Measurements from ENCODE around the gene DOCK8. TPM values are rescaled to one million over a fixed set of nuclear protein-coding genes. Genes with fewer than 3 reads are reported as not detected.

The DOCK8 gene
- total and polyA plus RNA-seq, 2 of the 4 experiments (the other 2 are of a cell fraction): not detected

GRCh38 chr9:372128-372527 lies 157.5 kb downstream of the DOCK8 start:
- Histone ChIP-seq H3K4me2 (ENCODE audit: low read depth, low read length) (no peak overlapping the region), H3K36me3 (ENCODE audit: control insufficient read depth, insufficient read depth, low read length) (no peaks in the 10 kb centered on the region), H2BK120ac (ENCODE audit: low read depth, low read length) (no peak overlapping the region), H3K18ac (ENCODE audit: low read depth, low read length) (no peak overlapping the region), H3K27ac (ENCODE audit: insufficient read depth, low read length) (no peak overlapping the region), H3K4me3 (ENCODE audit: insufficient read depth, low read depth, low read length) (no peak overlapping the region), H2AK9ac (replicated peaks; ENCODE audit: low read depth, low read length, poor library complexity) (no peak overlapping the region), H2AK5ac (ENCODE audit: low read depth, low read length) (no peak overlapping the region), H4K8ac (ENCODE audit: low read depth in 2 of 2, low read length in 2 of 2) (no peak overlapping the region), H2BK15ac (ENCODE audit: low read depth, low read length) (no peak overlapping the region), H2BK5ac (ENCODE audit: low read depth, low read length, poor library complexity, severe bottlenecking) (no peak overlapping the region), H4K91ac (ENCODE audit: insufficient read depth, low read depth, low read length) (no peak overlapping the region), H3K4ac (ENCODE audit: low read depth, low read length) (no peak overlapping the region), H3K14ac (replicated peaks; ENCODE audit: low read depth, low read length) (no peak overlapping the region), H3K79me1 (ENCODE audit: low read depth in 1 of 2, low read length in 2 of 2) (no peaks in the 10 kb centered on the region), H3K23ac (ENCODE audit: low read depth, low read length) (no peak overlapping the region), H3K56ac (ENCODE audit: extremely low read depth, insufficient read depth, low read length) (no peak overlapping the region), H3K9ac (ENCODE audit: low read depth, low read length) (no peak overlapping the region), H2BK20ac (ENCODE audit: low read depth, low read length) (no peak overlapping the region), H3K4me1 (ENCODE audit: control insufficient read depth, insufficient read depth, low read length) (no peaks in the 10 kb centered on the region), H3K27me3 (ENCODE audit: control insufficient read depth, insufficient read depth, low read length) (no peaks in the 10 kb centered on the region), H2AFZ (replicated peaks; ENCODE audit: low read length, poor library complexity) (no peak overlapping the region), H4K5ac (ENCODE audit: low read depth, low read length) (no peak overlapping the region), H4K20me1 (ENCODE audit: insufficient read depth, low read length) (no peaks in the 10 kb centered on the region), H3K9me3 (ENCODE audit: control insufficient read depth, insufficient read depth, low read length) (no peaks in the 10 kb centered on the region), H3K9me1 (ENCODE audit: insufficient read depth, low read length) (no peaks in the 10 kb centered on the region)
- in situ Hi-C loops (cut with MboI; ENCODE audit: low sequenced_read_pairs) (no loop called here), dilution Hi-C loops (cut with HindIII; ENCODE audit: low sequenced_read_pairs, unreplicated experiment) (no loop called here), intact Hi-C loops (cut with micrococcal nuclease) (no loop called here)
- DNase-seq (no peak), ATAC-seq (ENCODE audit: low read depth) (no peak)
- TF ChIP-seq RCOR1 (IDR thresholded peaks at IDR 0.05; ENCODE audit: insufficient replicate concordance, low read length): no peak
- TF ChIP-seq NFE2L2 (IDR thresholded peaks at IDR 0.05; ENCODE audit: low read depth, low read length): no peak
- no peak for TF ChIP-seq CTCF (conservative IDR thresholded peaks at IDR 0.05; ENCODE audit: low read depth, low read length)
- no peak for TF ChIP-seq USF2 (IDR thresholded peaks at IDR 0.05; ENCODE audit: low read depth, low read length)
- no peak for TF ChIP-seq RAD21 (IDR thresholded peaks at IDR 0.05; ENCODE audit: low read length)
- WGBS, 2 experiments (ENCODE audit: extremely low coverage in 2 of 2, insufficient read length in 1 of 2): no CpG with 5 or more reads among the region's 2 CpGs
- ChIA-PET POLR2A (ENCODE audit: unreplicated experiment) (no interaction called here), CTCF (no interaction called here)
- BruUV-seq (replicated peaks): no TSS peak
